ENCODE measurements around the gene LRP1B.

GRCh38 chr2:141515931-141516330 lies 614.9 kb downstream of the LRP1B start:
- TF ChIP-seq CTCF (IDR thresholded peaks at IDR 0.05; ENCODE audit: low read depth, low read length, poor library complexity, severe bottlenecking) (no peak), EZH2phosphoT487 (IDR thresholded peaks at IDR 0.05; ENCODE audit: borderline replicate concordance, low read length) (no peak)
